Body of pancreas (tissue), 4 donors: ENCODE measurements around the gene TMCO4.

Source experiments
- POLR2A ChIP-seq, 3 donors: fragments of 450-650 bp; IDR thresholded peaks; one replicate each; pipeline ENCODE4 v1.6.1; 2016; ENCODE audit warnings: antibody characterized with exemption in 3 of 3, mild to moderate bottlenecking in 2 of 3
- TF ChIP-seq, protein P1 (sequence below), 7 experiments: fragments of 450-650 bp in 4 of 7; fragments of 200-600 bp in 3 of 7; sonication (generic) in 3 of 7; IDR thresholded peaks; one replicate each; pipeline ENCODE4 v1.5.1; 2016 to 2019; ENCODE audit warnings: antibody characterized with exemption in 7 of 7

DNA sequence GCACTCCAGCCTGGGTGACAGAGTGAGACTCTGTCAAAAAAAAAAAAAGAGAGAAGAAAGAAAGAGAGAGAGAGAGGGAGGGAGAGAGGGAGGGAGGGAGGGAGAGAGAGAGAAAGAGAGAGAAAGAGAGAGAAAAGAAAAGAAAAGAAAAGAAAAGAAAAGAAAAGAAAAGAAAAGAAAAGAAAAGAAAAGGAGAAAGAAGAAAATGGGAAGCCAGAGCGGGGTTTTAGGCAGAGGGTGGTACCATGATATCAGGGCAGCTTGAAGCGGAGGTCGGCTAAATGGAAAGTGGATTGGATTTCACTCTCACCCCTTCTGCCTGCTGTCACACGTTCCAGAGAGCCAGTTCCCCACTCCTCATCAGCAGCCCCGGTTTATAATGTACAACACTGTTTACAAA lies 1.9 kb downstream of the TMCO4 start:
- TF ChIP-seq, protein P1, sequence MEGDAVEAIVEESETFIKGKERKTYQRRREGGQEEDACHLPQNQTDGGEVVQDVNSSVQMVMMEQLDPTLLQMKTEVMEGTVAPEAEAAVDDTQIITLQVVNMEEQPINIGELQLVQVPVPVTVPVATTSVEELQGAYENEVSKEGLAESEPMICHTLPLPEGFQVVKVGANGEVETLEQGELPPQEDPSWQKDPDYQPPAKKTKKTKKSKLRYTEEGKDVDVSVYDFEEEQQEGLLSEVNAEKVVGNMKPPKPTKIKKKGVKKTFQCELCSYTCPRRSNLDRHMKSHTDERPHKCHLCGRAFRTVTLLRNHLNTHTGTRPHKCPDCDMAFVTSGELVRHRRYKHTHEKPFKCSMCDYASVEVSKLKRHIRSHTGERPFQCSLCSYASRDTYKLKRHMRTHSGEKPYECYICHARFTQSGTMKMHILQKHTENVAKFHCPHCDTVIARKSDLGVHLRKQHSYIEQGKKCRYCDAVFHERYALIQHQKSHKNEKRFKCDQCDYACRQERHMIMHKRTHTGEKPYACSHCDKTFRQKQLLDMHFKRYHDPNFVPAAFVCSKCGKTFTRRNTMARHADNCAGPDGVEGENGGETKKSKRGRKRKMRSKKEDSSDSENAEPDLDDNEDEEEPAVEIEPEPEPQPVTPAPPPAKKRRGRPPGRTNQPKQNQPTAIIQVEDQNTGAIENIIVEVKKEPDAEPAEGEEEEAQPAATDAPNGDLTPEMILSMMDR (IDR thresholded peaks at IDR 0.05) = no peak
- no peak for TF ChIP-seq POLR2A (IDR thresholded peaks at IDR 0.05)
